ENCODE measurements around the gene P2RY2. TPM values are rescaled to one million over a fixed set of nuclear protein-coding genes. Genes with fewer than 3 reads are reported as not detected.

The P2RY2 gene
- total and polyA plus RNA-seq, 8 donors: 0.81 to 13.3 (median 1.3) TPM; not detected in 3

GRCh38 chr11:73258104-73259035 is 40.3 kb downstream of the P2RY2 start:
- peak in 1 of 2 donors; percentile 9 for DNase-seq
- H3K27me3 ChIP-seq: peaks cover 0 to 2% (median under 1%) of the 10 kb centered on the region in 3 donors
- no peaks in the 10 kb centered on the region for H3K36me3 ChIP-seq
- no peak overlapping the region for H3K4me3 ChIP-seq
- TF ChIP-seq POLR2AphosphoS5 (IDR thresholded peaks at IDR 0.05) (no peak), POLR2A (IDR thresholded peaks at IDR 0.05) (no peak), CTCF (IDR thresholded peaks at IDR 0.05) (no peak), EP300 (IDR thresholded peaks at IDR 0.05) (no peak)
- WGBS, 5 donors: 84 to 95% (median 90%) methylated on average over 6 to 7 of the region's 7 CpGs
- H3K4me1 ChIP-seq: peaks cover 0 to 10% (median 9%) of the 10 kb centered on the region in 4 donors
- intact Hi-C loops (cut with DNase I; ENCODE audit: low total_unique reads): no loop called here
- H3K9me3 ChIP-seq: no peaks in the 10 kb centered on the region
- peak overlapping the region in 2 of 5 donors; percentile 40 to 49 for H3K27ac ChIP-seq

DNA sequence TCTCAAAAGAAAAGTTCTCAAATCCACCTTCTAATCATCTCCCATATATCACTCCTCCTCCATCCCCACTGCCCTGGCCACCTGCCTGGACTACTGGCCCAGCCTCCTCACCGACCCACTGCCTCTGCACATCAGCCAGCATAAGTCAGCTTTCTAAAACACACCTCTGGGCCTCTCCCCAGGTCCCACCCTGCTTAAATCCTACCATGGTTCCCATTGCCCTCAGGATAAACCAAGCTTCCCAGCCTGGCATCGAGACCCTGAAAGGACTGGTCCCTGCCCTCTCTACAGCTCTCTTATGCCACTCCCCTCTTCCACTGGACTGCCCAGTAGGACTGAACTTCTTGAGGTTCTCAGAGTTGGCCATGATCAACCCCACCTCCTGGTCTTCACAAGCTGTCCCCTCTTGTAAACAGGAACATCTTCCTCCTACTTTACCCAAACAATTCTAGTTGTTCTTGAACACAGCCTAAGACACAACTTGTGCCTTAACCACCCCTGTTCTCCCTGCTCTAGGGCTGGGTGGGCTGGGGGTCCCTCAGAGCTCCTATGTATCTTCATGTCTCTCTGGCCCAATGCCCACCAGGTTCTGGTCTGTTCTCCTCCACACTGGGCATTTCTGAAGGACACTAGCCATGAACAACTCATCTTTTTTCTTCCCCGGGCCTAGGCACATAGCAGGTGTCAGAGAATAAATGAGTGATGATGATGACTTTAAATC is 41.5 kb downstream of the P2RY2 start:
- Histone ChIP-seq H3K27me3 (peaks cover 0 to 13% (median 13%) of the 10 kb centered on the region in 3 donors), H3K27ac (no peak overlapping the region), H3K4me1 (peaks cover 5 to 16% (median 14%) of the 10 kb centered on the region in 4 donors), H3K36me3 (no peaks in the 10 kb centered on the region), H3K9me3 (no peaks in the 10 kb centered on the region), H3K4me3 (no peak overlapping the region)
- DNase-seq: peak in 1 of 2 donors; percentile 11
- intact Hi-C loops (cut with DNase I; ENCODE audit: low total_unique reads): no loop called here
- TF ChIP-seq EP300 (IDR thresholded peaks at IDR 0.05) (no peak), POLR2AphosphoS5 (IDR thresholded peaks at IDR 0.05) (no peak), POLR2A (IDR thresholded peaks at IDR 0.05) (no peak), CTCF (IDR thresholded peaks at IDR 0.05) (no peak)
- WGBS, 5 donors: 74 to 94% (median 93%) methylated on average over 3 of the region's 3 CpGs

GRCh38 chr11:73260127-73260457 is 42.0 kb downstream of the P2RY2 start:
- Histone ChIP-seq H3K4me1 (peaks cover 6 to 18% (median 17%) of the 10 kb centered on the region in 4 donors), H3K27ac (no peak overlapping the region), H3K9me3 (no peaks in the 10 kb centered on the region), H3K4me3 (no peak overlapping the region), H3K36me3 (no peaks in the 10 kb centered on the region), H3K27me3 (peaks cover 0 to 18% (median 18%) of the 10 kb centered on the region in 3 donors)
- intact Hi-C loops (cut with DNase I; ENCODE audit: low total_unique reads): no loop called here
- peak in 1 of 2 donors; percentile 14 for DNase-seq
- TF ChIP-seq POLR2A (IDR thresholded peaks at IDR 0.05): no peak
- TF ChIP-seq CTCF (IDR thresholded peaks at IDR 0.05): no peak
- TF ChIP-seq EP300 (IDR thresholded peaks at IDR 0.05): no peak
- no peak for TF ChIP-seq POLR2AphosphoS5 (IDR thresholded peaks at IDR 0.05)

- Histone ChIP-seq H3K27ac (no peak overlapping the region), H3K27me3 (peaks cover 0 to 24% (median 24%) of the 10 kb centered on the region in 3 donors), H3K4me3 (no peak overlapping the region), H3K4me1 (peaks cover 6 to 11% (median 10%) of the 10 kb centered on the region in 4 donors), H3K9me3 (no peaks in the 10 kb centered on the region), H3K36me3 (no peaks in the 10 kb centered on the region)
- 62 to 72% (median 67%) methylated on average over 5 of the region's 5 CpGs for WGBS, 5 donors
- DNase-seq: no peak
- intact Hi-C loops (cut with DNase I; ENCODE audit: low total_unique reads): no loop called here
- TF ChIP-seq CTCF (IDR thresholded peaks at IDR 0.05): no peak
- no peak for TF ChIP-seq POLR2A (IDR thresholded peaks at IDR 0.05)
- no peak for TF ChIP-seq EP300 (IDR thresholded peaks at IDR 0.05)
- no peak for TF ChIP-seq POLR2AphosphoS5 (IDR thresholded peaks at IDR 0.05)
Observed at GRCh38 chr11:73262851-73263495, 44.9 kb downstream of the P2RY2 start.
